Activated CD4-positive, alpha-beta T cell treated with anti-CD3 and anti-CD28 coated beads, Interleukin-2, Interleukin-6, amounts not matched to agents 100 ng/mL and 50 ng/mL, durations not matched to agents 16 hours and 8 hours (primary cell): Measurements from ENCODE around the gene KLHL5.
"Not testable (repeated sequence)": the region's sequence is repeated elsewhere in the genome, so short reads cannot be mapped to it uniquely, and the experiment has no call there.

ENCODE experiments used
- DNase-seq: peaks from one replicate; pipeline ENCODE4 v3.0.0-alpha.2; 2020

Gene KLHL5

DNA sequence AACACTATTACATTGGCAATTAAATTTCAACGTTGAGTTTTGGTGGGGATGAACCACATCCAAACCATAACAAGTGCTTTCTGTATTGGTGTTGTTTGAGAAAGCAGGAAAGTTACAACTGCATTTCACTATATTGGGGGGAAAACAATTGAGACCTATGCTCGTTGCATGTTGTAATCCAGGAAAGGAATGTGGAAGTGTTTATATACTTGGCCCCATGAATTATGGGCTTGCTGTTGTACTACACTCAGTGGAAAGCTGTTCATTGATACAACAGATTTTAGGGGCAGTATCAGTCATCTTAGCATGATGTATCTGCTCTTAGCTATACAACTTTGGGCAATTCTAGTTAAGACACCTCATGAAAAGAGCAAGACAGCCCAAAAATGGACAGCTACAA lies 52.4 kb downstream of the KLHL5 start:
- DNase-seq: no peak

DNA sequence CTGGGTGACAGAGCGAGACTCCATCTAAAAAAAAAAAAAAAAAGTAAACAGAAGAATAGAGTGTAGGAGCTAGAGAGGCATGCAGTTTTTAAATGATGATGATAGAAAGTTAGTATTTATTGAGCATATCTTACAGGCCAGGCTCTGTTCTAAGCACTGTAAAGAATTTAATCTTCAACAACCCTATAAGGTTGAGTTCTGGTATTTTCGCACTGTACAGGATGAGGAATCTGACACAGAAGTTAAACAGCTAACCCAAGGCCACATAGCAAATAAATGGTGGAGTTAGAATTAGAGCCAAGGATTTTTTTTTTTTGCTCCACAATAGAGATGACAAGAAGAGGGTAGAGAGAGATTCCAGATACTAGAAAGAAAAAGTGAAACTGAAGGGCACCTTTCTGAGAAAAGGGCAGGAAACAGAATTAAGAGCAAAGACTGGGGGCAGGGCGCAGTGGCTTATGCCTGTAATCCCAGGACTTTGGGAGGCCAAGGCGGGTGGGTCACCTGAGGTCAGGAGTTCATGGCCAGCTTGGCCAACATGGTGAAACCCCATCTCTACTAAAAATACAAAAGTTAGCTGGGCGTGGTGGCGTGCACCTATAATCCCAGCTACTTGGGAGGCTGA lies 56.1 kb downstream of the KLHL5 start:
- peak; percentile 25 for DNase-seq

DNA sequence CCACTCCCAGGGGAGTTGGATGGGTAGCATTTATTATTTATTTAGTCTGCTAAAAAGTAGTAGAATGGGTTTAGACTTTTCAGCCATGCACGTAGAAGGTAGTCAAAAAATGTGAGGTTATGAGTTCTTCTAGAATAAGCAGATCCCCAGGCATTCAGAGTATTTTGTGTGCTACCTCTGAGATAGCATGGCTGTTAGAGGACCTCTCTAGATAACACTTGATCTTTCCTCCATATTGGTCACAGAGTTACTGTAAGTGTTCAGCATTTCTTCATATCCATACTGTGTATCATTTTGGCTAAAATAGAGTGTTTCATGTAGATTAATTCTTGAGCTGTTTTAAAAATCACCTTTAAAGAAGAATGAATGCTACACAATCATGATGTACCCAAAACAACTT lies 58.4 kb downstream of the KLHL5 start:
- DNase-seq: no peak

DNA sequence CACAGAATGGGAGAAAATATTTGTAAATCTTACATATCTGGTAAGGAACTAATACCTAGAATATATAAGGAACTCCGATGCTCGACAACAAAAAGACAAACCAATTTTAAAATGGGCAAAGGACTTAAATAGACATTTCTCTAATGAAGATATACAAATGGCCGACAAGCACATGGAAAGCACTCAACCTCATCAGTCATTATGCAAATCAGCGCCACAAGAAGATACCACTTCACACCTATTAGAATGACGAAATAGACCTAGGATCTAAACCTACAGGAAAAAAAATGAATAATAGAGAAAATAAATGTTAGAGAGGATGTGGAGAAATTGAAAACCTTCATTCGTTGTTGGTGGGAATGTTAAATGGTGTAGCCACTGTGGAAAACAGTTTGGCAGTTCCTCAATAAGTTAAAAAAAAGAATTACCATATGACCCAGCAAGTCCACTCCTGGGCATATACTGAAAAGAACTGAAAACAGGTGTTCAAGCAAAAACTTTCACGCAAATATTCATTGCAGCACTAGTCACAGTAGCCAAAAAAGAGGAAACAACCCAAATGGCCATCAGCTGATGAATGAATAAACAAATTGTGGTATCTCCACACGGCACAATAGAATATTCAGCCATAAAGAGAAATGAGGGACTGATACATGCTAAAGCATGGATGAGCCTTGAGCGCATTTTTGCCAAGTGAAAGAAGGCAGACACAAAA lies 63.0 kb downstream of the KLHL5 start:
- DNase-seq: no peak

DNA sequence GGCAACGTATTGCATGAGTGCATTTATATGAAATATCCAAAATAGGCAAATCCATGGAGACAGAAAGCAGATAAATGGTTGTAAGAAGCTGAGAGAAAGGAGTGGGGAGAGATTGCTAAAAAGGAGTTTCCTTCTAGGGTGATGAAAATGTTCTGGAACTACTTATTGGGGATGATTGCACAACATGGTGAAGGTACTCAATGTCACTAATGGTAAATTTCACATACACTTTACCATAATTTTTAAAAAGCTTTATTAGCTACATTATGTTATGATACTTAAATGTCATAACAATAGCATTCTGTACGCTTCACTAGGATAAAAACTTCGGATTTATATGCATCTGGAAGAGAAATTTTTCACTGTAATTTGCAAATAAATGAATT lies 63.6 kb downstream of the KLHL5 start:
- DNase-seq: no peak

DNA sequence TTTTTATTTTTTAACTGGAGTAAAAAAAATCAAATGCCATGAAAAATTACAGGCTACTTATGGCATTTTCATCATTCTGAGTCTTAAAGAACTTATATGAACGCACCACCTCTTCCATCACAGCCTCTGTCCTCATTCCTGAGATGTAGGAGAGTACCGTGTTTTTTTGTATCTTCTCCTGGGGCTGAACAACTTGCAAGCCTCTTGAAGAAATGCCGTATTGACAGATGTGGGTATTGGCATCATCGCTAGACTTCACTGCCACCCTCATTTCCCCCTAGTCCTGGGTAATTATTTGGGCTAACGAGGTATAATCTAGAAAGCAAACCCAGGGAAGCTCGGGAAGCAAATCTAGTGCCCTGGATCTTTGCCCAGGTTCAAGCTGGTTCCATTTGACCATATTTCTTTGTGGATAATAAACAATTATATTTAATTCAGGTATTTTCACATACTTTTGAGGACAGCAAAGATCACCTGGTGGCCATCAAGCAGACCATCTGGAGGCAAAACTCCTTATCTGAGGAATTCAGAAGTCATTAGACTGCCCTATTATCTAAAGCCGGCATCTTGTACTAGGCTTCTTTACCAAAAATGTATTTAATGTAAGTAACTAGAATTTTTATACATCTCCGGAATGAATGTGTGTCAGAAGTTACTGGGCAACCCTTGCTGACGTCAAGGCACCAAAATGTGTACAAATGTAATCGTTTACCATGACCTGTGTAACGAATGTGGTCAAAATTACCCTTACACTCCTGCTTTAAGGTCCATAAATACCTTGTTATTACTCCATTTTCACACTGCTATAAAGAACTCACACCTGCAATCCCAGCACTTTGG lies 64.4 kb downstream of the KLHL5 start:
- DNase-seq: no peak

DNA sequence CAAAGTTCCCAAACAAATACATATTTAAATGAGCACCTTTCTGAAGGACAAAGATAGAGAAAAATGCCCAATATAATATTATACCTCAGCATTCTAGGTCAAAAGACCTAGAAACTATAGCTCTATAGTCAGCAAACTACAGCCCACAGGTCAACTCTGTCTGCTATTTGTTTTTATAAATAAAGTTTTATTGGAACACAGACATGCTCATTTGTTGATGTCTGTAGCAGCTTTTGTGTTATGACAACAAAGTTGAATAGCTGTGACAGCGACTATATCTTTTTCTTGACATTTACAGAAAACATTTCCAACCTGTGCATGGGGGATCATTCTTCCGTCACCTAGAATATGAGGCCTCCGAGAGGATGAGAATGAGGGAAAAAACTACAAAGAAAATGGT lies 71.6 kb downstream of the KLHL5 start:
- DNase-seq: no peak

DNA sequence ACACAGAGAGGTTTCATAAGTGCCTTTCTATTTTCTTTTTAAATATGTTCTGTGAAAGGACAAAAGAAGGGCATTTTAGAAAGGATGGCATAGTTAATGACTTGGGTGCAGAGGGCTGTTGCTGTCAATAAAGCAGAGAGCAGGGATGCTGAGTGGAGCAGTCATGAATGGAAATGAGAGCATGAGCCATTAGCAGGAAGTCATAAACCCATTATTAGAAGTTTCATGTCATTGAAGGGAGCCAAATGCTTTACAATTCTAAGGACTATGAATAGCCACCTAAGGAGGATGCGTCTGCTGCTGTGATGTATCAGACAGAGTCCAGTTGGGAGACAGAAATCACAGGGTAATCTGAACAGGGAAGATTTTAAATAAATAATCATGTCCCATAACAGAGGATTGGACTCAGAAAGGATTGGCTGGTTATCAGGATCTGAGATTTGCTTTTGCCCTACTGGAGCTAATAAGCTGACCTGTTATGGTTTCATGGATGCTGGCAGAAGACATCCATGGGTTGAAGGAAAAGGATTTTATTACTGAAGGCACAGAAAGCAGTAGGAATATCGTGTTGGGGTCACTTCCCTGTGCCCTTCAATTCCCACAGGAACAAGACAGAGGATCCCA lies 72.8 kb downstream of the KLHL5 start:
- DNase-seq: no peak

DNA sequence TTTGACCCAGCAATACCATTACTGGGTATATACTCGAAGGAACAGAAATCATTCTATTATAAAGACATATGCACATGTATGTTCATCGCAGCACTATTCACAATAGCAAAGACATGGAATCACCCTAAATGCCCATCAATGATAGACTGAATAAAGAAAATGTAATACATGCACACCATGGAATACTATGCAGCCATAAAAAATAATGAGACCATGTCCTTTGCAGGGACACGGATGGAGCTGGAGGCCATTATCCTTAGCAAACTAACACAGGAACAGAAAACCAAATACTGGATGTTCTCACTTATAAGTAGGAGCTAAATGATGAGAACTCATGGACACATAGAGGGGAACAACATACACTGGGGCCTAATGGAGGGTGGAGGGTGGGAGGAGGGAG lies 76.2 kb downstream of the KLHL5 start:
- DNase-seq: not testable (repeated sequence)

DNA sequence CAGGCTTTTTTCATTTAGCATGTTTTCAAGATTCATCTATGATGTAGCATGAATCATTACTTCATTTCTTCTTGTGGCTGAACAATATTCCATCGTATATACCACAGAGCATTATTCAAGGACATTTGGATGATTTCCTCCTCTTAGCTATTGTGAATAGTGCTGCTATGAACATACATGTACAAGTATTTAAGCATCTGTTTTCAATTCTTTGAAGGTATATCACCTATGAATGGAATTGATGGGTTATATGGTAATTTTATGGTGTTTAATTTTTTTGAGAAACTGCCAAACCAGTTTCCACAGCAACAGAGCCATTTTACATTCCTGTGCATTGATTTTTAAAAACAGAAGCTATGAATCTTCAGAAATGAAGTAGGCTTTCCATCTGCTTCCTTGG lies 84.2 kb downstream of the KLHL5 start:
- DNase-seq: no peak

DNA sequence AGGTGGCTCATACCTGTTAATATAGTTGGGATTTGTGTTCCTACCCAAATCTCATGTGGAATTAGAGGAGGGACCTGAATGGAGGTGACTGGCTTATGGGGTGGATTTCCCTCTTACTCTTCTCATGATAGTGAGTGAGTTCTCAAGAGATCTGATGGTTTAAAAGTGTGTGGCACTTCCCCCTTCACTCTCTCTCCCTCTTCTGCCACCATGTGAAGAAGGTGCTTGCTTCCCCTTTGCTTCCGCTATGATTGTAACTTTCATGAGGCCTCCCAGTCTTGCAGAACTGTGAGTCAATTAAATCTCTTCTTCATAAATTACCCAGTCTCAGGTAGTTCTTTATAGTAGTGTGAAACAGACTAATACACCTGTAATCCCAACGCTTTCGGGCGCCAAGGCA lies 92.0 kb downstream of the KLHL5 start:
- DNase-seq: no peak

DNA sequence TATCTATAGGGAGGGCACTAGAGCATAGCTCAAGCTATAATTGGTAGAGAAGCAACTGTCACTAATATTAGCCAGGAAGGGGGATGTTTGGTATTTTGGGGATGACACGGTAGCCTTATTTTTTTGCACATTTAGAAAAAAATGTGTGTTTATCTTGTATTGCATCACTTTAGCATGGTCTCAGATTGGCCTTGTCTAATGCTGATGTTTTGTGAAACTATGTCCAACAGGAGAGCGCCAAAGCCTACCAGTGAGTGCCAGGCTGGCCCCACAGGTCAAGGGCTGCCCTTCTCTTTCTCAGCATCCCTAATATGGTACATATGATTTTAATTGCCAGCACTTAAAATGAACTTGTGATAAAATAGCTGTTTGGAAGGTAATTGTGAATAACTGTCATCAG lies 95.5 kb downstream of the KLHL5 start:
- no peak for DNase-seq

DNA sequence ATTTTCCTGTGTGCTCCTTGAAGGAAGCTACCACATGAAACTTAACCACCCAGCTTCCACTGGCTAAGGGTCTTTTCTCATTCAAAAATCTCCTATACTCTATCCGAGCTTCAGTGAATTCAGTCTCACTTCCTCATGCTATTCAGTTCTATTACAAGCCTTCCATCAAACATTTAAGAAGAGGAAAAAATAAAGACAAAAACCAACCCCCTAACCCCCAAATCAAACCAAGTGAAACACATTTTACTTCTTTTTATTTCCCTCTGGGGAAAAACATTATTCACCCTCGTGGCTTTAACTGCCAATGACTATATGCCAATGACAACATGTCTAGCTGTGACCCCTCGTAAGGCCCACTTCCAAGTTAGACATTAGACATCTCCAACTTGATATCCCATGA lies 104.1 kb downstream of the KLHL5 start:
- no peak for DNase-seq

DNA sequence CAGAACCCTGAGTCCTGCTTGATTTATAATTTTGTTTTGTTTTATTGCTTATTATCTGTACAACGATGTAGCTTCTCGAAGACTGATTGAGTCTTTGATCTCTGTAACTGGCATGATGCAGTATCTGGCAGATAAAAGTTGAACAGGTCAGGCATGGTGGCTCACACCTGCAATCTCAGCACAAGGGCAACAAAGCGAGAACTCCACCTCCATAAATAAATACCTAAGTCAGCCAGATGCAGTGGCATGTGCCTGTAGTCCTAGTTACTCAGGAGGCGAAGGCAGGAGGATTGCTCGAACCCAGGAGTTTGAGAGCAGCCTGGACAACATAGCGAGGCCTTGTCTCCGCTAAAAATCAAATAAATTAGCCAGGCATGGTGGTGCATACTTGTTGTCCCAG lies 104.6 kb downstream of the KLHL5 start:
- DNase-seq: no peak

DNA sequence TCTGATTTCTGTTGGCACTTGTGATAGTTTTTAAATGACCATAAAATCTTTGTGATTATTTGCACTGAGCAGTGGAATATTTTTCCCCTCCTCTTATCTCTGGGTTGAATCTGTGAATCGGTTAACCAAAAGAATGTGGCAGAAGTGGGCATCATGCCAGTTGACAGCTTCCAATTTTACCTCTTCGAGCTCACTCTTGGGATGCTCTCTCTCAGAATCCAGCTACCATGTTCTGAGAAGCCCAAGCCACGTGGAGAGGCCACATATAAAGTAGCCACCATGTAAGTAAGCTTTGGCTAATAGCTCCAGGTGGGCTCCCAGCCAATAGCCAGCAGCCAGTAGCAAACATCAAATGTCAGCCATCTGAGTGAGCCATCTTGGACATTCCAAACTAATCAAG lies 107.4 kb downstream of the KLHL5 start:
- DNase-seq: no peak

DNA sequence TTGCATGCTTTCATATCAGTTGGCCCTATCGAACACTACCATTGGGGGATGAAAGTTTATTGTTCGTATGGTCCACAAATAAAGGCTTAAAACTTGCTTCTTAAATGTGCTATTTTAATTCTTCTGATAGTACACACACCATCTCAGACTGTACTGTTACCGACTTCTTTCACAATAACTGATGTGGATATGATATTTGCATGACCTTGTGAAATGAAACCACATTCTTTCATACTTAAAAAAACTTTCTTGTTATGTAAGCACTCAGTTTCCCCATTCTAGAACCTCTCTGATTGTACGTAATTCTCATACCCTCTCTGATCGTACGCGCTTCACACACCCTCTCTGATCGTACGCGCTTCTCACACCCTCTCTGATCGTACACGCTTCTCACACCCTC lies 108.3 kb downstream of the KLHL5 start:
- no peak for DNase-seq
